Esophagus squamous epithelium (tissue), 5 donors: ENCODE measurements around the gene STT3B. TPM values are rescaled to one million over a fixed set of nuclear protein-coding genes. Genes with fewer than 3 reads are reported as not detected.

Experiments used
- DNase-seq: peaks from one replicate; lab custom pipeline; 2025; lab: John Stamatoyannopoulos, UW
- H3K27ac ChIP-seq, 4 donors: fragments of 200-600 bp; sonication (generic); one replicate each; pipeline ENCODE4 v1.5.1; 2016 to 2019; ENCODE audit warnings: mild to moderate bottlenecking in 1 of 4
- H3K27me3 ChIP-seq, 4 donors: fragments of 200-600 bp; sonication (generic); 1 replicate in 3 of 4; 2 replicates in 1 of 4; pipeline versions ENCODE4 v1.5.1 to v1.6.0; 2017 to 2021; ENCODE audit warnings: antibody characterized with exemption in 1 of 4
- H3K36me3 ChIP-seq, 3 donors: fragments of 200-600 bp; sonication (generic); one replicate each; pipeline ENCODE4 v1.5.1; 2016 to 2019
- H3K4me1 ChIP-seq, 3 donors: fragments of 200-600 bp; sonication (generic); one replicate each; pipeline ENCODE4 v1.5.1; 2017 to 2019
- H3K4me3 ChIP-seq, 4 donors: fragments of 200-600 bp; sonication (generic); 1 replicate in 3 of 4; 2 replicates in 1 of 4; pipeline ENCODE4 v1.5.1; 2016 to 2019; ENCODE audit warnings: mild to moderate bottlenecking in 2 of 4, moderate library complexity in 1 of 4
- H3K9me3 ChIP-seq, 3 donors: fragments of 200-600 bp; sonication (generic); one replicate each; pipeline ENCODE4 v1.5.1; 2016 to 2019
- POLR2A ChIP-seq, 4 donors: fragments of 450-650 bp; IDR thresholded peaks; one replicate each; pipeline ENCODE4 v1.6.1; 2017; ENCODE audit warnings: antibody characterized with exemption in 4 of 4, mild to moderate bottlenecking in 4 of 4, moderate library complexity in 3 of 4
- WGBS, 2 donors: methylation state at CpG; one replicate each; pipeline ENCODE4 v1.1.5; 2018; 5-methylcytosine and 5-hydroxymethylcytosine counted together
- intact Hi-C: fragments of 100-400 bp; cut with DNase I; formaldehyde crosslinking; loops from one replicate; pipeline ENCODE4 v1.15.0; 2022
- total RNA-seq, 4 donors: library from RNA; depleted of rRNA; stranded (reverse); fragments of >200 nt; gene quantifications; one replicate each; pipeline ENCODE4 v1.1.0, GENCODE V29; 2016
- TF ChIP-seq, protein P1 (sequence below), 6 experiments: fragments of 450-650 bp in 4 of 6; fragments of 200-600 bp in 2 of 6; sonication (generic) in 2 of 6; IDR thresholded peaks; one replicate each; pipeline ENCODE4 v1.5.1; 2016 to 2019; ENCODE audit warnings: antibody characterized with exemption in 6 of 6, mild to moderate bottlenecking in 4 of 6, moderate library complexity in 4 of 6
- donor health status: DM: yes; HTN: yes; CAD: no.

The STT3B gene
- total RNA-seq, 4 donors from 2014 or later: 82.1 to 123 (median 93.5) TPM

DNA sequence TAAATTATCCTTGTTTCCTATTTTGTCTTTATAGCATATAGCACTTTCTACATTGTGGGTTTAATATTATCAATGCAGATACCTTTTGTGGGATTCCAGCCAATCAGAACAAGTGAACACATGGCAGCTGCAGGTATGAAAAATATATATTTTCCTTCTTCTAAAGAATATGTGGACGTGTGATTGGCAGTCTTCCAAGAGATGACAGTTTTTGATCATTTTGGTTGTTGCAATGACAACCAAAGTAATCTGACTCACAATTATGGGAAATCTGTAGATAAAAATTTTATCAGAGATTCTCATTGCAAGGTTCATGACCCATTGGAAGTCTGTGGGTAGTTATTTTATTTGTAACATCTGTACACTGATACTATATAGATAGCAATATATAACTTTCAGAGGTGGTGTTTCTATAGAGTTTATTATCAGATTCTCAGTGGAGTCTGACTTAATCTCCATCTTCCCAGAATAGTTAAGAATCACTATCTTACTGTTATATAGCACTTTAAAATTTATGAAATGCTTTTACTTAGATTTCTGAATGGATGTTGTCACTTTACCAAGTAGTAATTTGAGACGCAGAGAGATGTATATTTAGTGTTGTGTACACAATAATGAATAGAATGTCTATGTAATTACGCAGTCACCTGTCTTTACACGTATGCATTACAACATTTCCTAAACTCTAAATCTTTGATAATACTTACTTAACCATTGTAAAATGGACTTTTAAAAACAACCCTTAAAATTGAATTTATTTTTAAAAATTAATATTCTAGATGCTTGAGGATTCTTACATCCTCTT, 82.5 kb downstream of the STT3B start:
- Histone ChIP-seq H3K36me3 (peaks cover 0 to 26% (median 0%) of the 10 kb centered on the region in 3 donors), H3K4me3 (no peak overlapping the region), H3K9me3 (no peaks in the 10 kb centered on the region), H3K27me3 (no peaks in the 10 kb centered on the region), H3K27ac (no peak overlapping the region), H3K4me1 (peaks cover 0 to 31% (median 3%) of the 10 kb centered on the region in 3 donors)
- intact Hi-C loops: loop anchor here (10.0 kb wide), 1 partner anchor 530 kb away; no protein-coding TSS in a partner anchor
- TF ChIP-seq, protein P1, sequence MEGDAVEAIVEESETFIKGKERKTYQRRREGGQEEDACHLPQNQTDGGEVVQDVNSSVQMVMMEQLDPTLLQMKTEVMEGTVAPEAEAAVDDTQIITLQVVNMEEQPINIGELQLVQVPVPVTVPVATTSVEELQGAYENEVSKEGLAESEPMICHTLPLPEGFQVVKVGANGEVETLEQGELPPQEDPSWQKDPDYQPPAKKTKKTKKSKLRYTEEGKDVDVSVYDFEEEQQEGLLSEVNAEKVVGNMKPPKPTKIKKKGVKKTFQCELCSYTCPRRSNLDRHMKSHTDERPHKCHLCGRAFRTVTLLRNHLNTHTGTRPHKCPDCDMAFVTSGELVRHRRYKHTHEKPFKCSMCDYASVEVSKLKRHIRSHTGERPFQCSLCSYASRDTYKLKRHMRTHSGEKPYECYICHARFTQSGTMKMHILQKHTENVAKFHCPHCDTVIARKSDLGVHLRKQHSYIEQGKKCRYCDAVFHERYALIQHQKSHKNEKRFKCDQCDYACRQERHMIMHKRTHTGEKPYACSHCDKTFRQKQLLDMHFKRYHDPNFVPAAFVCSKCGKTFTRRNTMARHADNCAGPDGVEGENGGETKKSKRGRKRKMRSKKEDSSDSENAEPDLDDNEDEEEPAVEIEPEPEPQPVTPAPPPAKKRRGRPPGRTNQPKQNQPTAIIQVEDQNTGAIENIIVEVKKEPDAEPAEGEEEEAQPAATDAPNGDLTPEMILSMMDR (IDR thresholded peaks at IDR 0.05): no peak
- TF ChIP-seq POLR2A (IDR thresholded peaks at IDR 0.05): no peak
- no peak for DNase-seq
- 45 to 65% methylated on average over 4 of the region's 4 CpGs for WGBS, 2 donors

DNA sequence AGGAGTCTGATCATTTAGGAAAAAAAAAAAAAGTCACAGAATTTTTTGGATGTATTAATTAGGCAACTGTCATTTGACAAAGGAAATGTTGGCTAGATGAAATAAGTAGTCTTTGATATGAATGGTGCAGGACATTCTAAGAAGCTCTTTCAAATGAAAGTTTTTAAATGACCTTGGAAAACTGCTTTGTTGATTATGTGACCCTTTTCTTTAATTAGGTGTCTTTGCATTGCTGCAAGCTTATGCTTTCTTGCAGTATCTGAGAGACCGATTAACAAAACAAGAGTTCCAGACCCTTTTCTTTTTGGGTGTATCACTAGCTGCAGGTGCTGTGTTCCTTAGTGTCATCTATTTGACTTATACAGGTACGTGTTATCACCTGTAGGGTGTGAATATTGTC, 84.0 kb downstream of the STT3B start:
- WGBS, 2 donors: 87 to 90% methylated on average over 2 of the region's 2 CpGs
- Histone ChIP-seq H3K36me3 (peaks cover 0 to 40% (median 0%) of the 10 kb centered on the region in 3 donors), H3K9me3 (no peaks in the 10 kb centered on the region), H3K4me3 (no peak overlapping the region), H3K27me3 (no peaks in the 10 kb centered on the region), H3K4me1 (peaks cover 0 to 31% (median 3%) of the 10 kb centered on the region in 3 donors), H3K27ac (no peak overlapping the region)
- intact Hi-C loops: loop anchor here (10.0 kb wide), 1 partner anchor 528 kb away; no protein-coding TSS in a partner anchor
- TF ChIP-seq, protein P1 (IDR thresholded peaks at IDR 0.05): no peak
- TF ChIP-seq POLR2A (IDR thresholded peaks at IDR 0.05): no peak
- DNase-seq: no peak

DNA sequence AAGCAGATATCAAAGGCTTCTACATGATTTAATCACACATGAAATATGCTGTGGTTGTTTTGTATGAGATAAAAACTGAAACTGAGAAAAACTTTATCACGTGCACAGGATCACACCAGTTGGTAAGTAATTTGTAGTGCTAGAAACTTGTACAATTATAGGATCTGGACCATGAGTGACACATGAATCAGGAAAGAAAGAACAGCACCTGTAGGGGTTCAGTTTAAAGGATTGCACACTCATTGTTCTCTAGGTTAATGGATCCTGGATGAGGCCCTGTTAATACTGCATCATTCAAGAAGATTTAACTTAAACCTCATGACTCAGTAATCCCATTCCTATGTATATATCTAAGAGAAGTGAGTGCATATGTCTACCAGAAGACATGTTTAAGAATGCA, 87.9 kb downstream of the STT3B start:
- 71 to 87% methylated on average over 1 of the region's 1 CpG for WGBS, 2 donors
- H3K27ac ChIP-seq: no peak overlapping the region
- no peak for DNase-seq
- no peaks in the 10 kb centered on the region for H3K9me3 ChIP-seq
- H3K27me3 ChIP-seq: no peaks in the 10 kb centered on the region
- H3K4me3 ChIP-seq: no peak overlapping the region
- H3K36me3 ChIP-seq: peaks cover 0 to 73% (median 0%) of the 10 kb centered on the region in 3 donors
- TF ChIP-seq, protein P1 (IDR thresholded peaks at IDR 0.05): no peak
- no peak for TF ChIP-seq POLR2A (IDR thresholded peaks at IDR 0.05)
- intact Hi-C loops: no loop called here
- peaks cover 0 to 6% (median 0%) of the 10 kb centered on the region in 3 donors for H3K4me1 ChIP-seq

DNA sequence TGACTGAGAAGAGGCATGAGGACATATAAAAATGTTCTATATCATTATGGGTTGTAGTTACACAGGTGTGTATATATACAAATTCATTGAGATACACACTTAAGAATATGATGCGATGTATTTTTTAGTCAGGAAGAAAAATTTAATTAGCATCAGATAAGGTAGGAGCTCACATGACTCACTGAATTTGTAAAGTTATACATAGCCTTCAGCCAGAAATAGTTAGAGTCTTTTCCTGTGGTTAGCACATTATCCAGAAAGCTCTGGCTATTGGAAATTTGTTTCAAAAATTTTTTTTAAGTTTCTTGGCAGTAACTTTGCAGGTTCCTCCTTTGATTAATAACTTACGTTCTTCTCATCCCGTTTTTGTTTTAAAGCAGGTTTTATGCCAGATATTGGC, 88.6 kb downstream of the STT3B start:
- peaks cover 0 to 80% (median 3%) of the 10 kb centered on the region in 3 donors for H3K36me3 ChIP-seq
- no peak overlapping the region for H3K27ac ChIP-seq

More for the DNA sequence above, 88.6 kb downstream of the STT3B start:
- intact Hi-C loops: no loop called here
- DNase-seq: no peak
- H3K4me1 ChIP-seq: peaks cover 0 to 3% (median 0%) of the 10 kb centered on the region in 3 donors
- H3K9me3 ChIP-seq: no peaks in the 10 kb centered on the region
- no peak overlapping the region for H3K4me3 ChIP-seq
- H3K27me3 ChIP-seq: no peaks in the 10 kb centered on the region
- TF ChIP-seq POLR2A (IDR thresholded peaks at IDR 0.05): no peak
- TF ChIP-seq, protein P1 (IDR thresholded peaks at IDR 0.05): no peak
- 82 to 84% methylated on average over 3 of the region's 3 CpGs for WGBS, 2 donors
